Measurements from ENCODE around the gene TMEM132C.

Gene TMEM132C

DNA sequence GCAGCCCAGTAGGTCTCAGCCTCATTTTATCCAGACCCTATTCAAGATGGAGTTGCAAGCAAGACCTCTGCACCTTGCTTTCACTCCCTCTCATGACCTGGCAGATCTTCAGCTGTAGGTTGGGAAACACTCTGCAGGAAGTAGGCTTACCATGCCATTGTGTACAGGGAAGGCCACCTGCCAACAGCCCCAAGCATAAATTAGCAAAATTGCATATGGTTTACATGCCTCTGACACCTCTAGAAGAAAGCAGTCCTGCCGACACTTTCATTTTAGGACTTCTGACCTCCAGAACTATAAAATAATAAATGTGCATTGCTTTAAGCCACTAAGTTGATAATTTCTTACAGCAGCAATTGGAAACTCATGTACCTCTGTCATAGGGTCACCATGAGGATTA, 459.9 kb downstream of the TMEM132C start:
- Histone ChIP-seq H3K27me3 (ENCODE audit: insufficient read depth, poor library complexity, severe bottlenecking) (no peaks in the 10 kb centered on the region), H3K4me1 (ENCODE audit: insufficient read depth, poor library complexity, severe bottlenecking) (no peaks in the 10 kb centered on the region), H3K27ac (ENCODE audit: poor library complexity, severe bottlenecking) (no peak overlapping the region), H3K9me3 (ENCODE audit: severe bottlenecking) (no peaks in the 10 kb centered on the region), H3K4me3 (ENCODE audit: severe bottlenecking) (no peak overlapping the region), H3K36me3 (ENCODE audit: low read depth) (no peaks in the 10 kb centered on the region)
- TF ChIP-seq, protein P1, sequence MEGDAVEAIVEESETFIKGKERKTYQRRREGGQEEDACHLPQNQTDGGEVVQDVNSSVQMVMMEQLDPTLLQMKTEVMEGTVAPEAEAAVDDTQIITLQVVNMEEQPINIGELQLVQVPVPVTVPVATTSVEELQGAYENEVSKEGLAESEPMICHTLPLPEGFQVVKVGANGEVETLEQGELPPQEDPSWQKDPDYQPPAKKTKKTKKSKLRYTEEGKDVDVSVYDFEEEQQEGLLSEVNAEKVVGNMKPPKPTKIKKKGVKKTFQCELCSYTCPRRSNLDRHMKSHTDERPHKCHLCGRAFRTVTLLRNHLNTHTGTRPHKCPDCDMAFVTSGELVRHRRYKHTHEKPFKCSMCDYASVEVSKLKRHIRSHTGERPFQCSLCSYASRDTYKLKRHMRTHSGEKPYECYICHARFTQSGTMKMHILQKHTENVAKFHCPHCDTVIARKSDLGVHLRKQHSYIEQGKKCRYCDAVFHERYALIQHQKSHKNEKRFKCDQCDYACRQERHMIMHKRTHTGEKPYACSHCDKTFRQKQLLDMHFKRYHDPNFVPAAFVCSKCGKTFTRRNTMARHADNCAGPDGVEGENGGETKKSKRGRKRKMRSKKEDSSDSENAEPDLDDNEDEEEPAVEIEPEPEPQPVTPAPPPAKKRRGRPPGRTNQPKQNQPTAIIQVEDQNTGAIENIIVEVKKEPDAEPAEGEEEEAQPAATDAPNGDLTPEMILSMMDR (IDR thresholded peaks at IDR 0.05; ENCODE audit: poor library complexity, severe bottlenecking), result no peak
- DNase-seq (ENCODE audit: low spot score) (no peak), ATAC-seq (ENCODE audit: low read depth) (no peak)

DNA sequence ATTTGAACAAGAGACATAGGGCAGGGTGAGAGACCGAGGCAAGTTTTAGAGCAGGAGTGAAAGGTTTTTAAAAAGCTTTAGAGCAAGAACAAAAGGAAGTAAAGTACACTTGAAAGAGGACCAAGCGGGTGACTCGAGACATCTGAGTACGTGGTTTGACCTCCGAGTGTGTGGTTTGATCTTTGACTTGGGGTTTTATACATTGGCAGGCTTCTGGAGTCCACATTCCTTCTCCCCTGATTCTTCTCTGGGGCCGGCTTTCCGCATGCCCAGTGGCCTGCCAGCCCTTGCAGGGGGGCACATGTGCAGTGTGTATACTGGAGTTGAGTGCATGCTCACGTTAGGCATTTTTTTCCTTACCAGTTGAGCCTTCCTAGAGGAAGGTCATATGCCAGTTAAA, 460.5 kb downstream of the TMEM132C start:
- H3K4me3 ChIP-seq (ENCODE audit: severe bottlenecking), result no peak overlapping the region
- H3K36me3 ChIP-seq (ENCODE audit: low read depth), result no peaks in the 10 kb centered on the region
- ATAC-seq (ENCODE audit: low read depth) (no peak), DNase-seq (ENCODE audit: low spot score) (no peak)
- H3K27me3 ChIP-seq (ENCODE audit: insufficient read depth, poor library complexity, severe bottlenecking), result no peaks in the 10 kb centered on the region
- H3K9me3 ChIP-seq (ENCODE audit: severe bottlenecking), result no peaks in the 10 kb centered on the region
- no peak overlapping the region for H3K27ac ChIP-seq (ENCODE audit: poor library complexity, severe bottlenecking)
- H3K4me1 ChIP-seq (ENCODE audit: insufficient read depth, poor library complexity, severe bottlenecking), result no peaks in the 10 kb centered on the region
- TF ChIP-seq, protein P1 (IDR thresholded peaks at IDR 0.05; ENCODE audit: poor library complexity, severe bottlenecking), result no peak

DNA sequence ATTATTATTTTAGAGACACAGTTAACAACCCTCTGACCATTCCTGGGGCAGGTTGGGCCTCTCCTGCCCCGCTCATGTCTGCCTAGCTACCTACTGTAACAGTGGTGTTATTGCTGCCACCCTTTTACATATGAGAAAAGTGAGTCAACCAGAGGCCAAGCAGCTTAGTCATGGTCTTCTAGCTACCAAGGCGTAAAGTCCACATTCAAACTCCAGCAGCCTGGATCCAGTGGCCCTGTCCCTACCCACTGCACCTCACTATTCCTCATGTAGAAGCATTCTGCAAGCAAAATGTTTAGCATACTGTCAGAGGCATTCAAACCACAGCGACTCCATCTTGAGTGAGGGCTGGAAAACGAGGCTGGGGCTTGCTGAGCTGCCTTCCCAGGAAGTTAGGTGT, 461.0 kb downstream of the TMEM132C start:
- TF ChIP-seq, protein P1 (IDR thresholded peaks at IDR 0.05; ENCODE audit: poor library complexity, severe bottlenecking), result no peak
- Histone ChIP-seq H3K27me3 (ENCODE audit: insufficient read depth, poor library complexity, severe bottlenecking) (no peaks in the 10 kb centered on the region), H3K27ac (ENCODE audit: poor library complexity, severe bottlenecking) (no peak overlapping the region), H3K9me3 (ENCODE audit: severe bottlenecking) (no peaks in the 10 kb centered on the region), H3K36me3 (ENCODE audit: low read depth) (no peaks in the 10 kb centered on the region), H3K4me3 (ENCODE audit: severe bottlenecking) (no peak overlapping the region), H3K4me1 (ENCODE audit: insufficient read depth, poor library complexity, severe bottlenecking) (no peaks in the 10 kb centered on the region)
- ATAC-seq (ENCODE audit: low read depth) (peak; percentile 44; the same call in 1 of the 3 replicates), DNase-seq (ENCODE audit: low spot score) (no peak)

DNA sequence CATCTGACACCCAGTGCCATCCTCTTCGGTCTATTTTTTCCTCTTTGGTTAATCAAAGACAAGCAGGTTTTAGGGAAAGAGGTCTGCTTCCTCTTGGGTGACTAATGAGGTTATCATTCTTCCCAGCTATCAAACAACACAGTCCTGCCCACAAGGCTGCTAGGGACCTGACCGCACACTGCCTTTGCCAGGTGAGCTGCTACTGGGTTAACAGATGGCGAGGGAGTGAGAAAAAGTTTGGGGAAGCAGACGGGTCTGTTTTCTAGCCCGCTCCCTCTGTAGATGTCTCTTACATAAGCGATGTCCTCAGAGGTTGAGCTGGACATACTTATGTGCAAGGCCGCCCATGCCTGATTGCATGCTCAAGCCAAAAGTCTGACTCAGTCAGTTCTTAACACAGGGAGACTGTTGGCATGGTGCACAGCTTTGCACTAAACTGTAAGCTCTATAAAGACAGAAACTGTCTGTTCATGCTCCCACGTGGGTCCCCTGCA, 462.7 kb downstream of the TMEM132C start:
- no peaks in the 10 kb centered on the region for H3K27me3 ChIP-seq (ENCODE audit: insufficient read depth, poor library complexity, severe bottlenecking)
- no peak overlapping the region for H3K27ac ChIP-seq (ENCODE audit: poor library complexity, severe bottlenecking)
- DNase-seq (ENCODE audit: low spot score) (no peak), ATAC-seq (ENCODE audit: low read depth) (peak; percentile 41; the same call in 2 of the 3 replicates)
- no peaks in the 10 kb centered on the region for H3K4me1 ChIP-seq (ENCODE audit: insufficient read depth, poor library complexity, severe bottlenecking)
- TF ChIP-seq, protein P1 (IDR thresholded peaks at IDR 0.05; ENCODE audit: poor library complexity, severe bottlenecking), result no peak
- H3K9me3 ChIP-seq (ENCODE audit: severe bottlenecking), result no peaks in the 10 kb centered on the region
- H3K36me3 ChIP-seq (ENCODE audit: low read depth), result no peaks in the 10 kb centered on the region
- no peak overlapping the region for H3K4me3 ChIP-seq (ENCODE audit: severe bottlenecking)

DNA sequence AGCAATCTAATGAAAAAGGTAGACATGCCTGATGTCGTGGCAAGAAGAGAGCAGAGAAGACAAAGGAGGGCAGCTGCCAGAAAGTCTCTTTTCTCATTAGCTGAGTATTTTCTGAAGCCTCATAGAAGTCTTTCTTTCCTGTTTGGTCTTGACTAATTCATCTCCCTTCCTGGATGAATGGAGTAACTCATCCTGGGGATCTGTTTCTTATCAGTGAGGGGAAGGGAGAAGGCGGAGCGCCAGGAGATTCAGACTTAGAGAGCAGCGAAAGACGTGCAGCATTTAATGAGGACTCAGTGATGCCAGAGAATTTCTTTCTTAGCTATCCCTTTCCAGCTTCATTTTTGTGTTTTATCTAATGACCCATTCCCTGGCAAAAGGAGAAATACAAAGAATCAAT, 467.4 kb downstream of the TMEM132C start:
- H3K27me3 ChIP-seq (ENCODE audit: insufficient read depth, poor library complexity, severe bottlenecking), result no peaks in the 10 kb centered on the region
- no peaks in the 10 kb centered on the region for H3K36me3 ChIP-seq (ENCODE audit: low read depth)
- TF ChIP-seq, protein P1 (IDR thresholded peaks at IDR 0.05; ENCODE audit: poor library complexity, severe bottlenecking), result no peak
- no peaks in the 10 kb centered on the region for H3K9me3 ChIP-seq (ENCODE audit: severe bottlenecking)
- H3K4me1 ChIP-seq (ENCODE audit: insufficient read depth, poor library complexity, severe bottlenecking), result no peaks in the 10 kb centered on the region
- H3K4me3 ChIP-seq (ENCODE audit: severe bottlenecking), result no peak overlapping the region
- ATAC-seq (ENCODE audit: low read depth), result no peak
- H3K27ac ChIP-seq (ENCODE audit: poor library complexity, severe bottlenecking), result no peak overlapping the region
- no peak for DNase-seq (ENCODE audit: low spot score)

All from RWPE2 (cell line).